ENCODE measurements around the gene CGREF1. TPM values are rescaled to one million over a fixed set of nuclear protein-coding genes. Genes with fewer than 3 reads are reported as not detected.

CGREF1 gene
- total and polyA plus RNA-seq, 3 donors from 2014 or later = 6.6 to 11.1 (median 7.4) TPM

- Histone ChIP-seq H3K4me1 (peaks cover 11% of the 10 kb centered on the region), H3K27me3 (no peaks in the 10 kb centered on the region), H3K36me3 (ENCODE audit: low read depth, missing control alignments) (no peaks in the 10 kb centered on the region), H3K9me3 (no peaks in the 10 kb centered on the region), H3K4me3 (no peak overlapping the region), H3K27ac (no peak overlapping the region)
- TF ChIP-seq CTCF (IDR thresholded peaks at IDR 0.05) (no peak), POLR2A (IDR thresholded peaks at IDR 0.05) (no peak)
- 72 to 83% methylated on average over 10 of the region's 10 CpGs for WGBS, 2 donors
- DNase-seq = no peak
- intact Hi-C loops (cut with DNase I; ENCODE audit: low total_unique reads) = no loop called here
These were observed 11.5 kb upstream of the CGREF1 start for GRCh38 chr2:27130396-27130795.

GRCh38 chr2:27128668-27129571 lies 10.0 kb upstream of the CGREF1 start:
- Histone ChIP-seq H3K4me1 (peaks cover 11% of the 10 kb centered on the region), H3K27ac (no peak overlapping the region), H3K4me3 (no peak overlapping the region), H3K9me3 (no peaks in the 10 kb centered on the region), H3K36me3 (ENCODE audit: low read depth, missing control alignments) (no peaks in the 10 kb centered on the region), H3K27me3 (no peaks in the 10 kb centered on the region)
- TF ChIP-seq POLR2A (IDR thresholded peaks at IDR 0.05) = no peak
- no peak for TF ChIP-seq CTCF (IDR thresholded peaks at IDR 0.05)
- 75 to 81% methylated on average over 11 of the region's 11 CpGs for WGBS, 2 donors
- no peak for DNase-seq
- intact Hi-C loops (cut with DNase I; ENCODE audit: low total_unique reads) = no loop called here

GRCh38 chr2:27127883-27128667 lies 9.1 kb upstream of the CGREF1 start:
- Histone ChIP-seq H3K27me3 (no peaks in the 10 kb centered on the region), H3K9me3 (no peaks in the 10 kb centered on the region), H3K36me3 (ENCODE audit: low read depth, missing control alignments) (no peaks in the 10 kb centered on the region), H3K4me3 (no peak overlapping the region), H3K4me1 (peaks cover 6% of the 10 kb centered on the region), H3K27ac (no peak overlapping the region)
- intact Hi-C loops (cut with DNase I; ENCODE audit: low total_unique reads) = no loop called here
- DNase-seq = no peak
- TF ChIP-seq CTCF (IDR thresholded peaks at IDR 0.05) (no peak), POLR2A (IDR thresholded peaks at IDR 0.05) (no peak)
- 85 to 94% methylated on average over 8 to 9 of the region's 9 CpGs for WGBS, 2 donors

GRCh38 chr2:27126252-27126710 lies 7.4 kb upstream of the CGREF1 start:
- Histone ChIP-seq H3K36me3 (ENCODE audit: low read depth, missing control alignments) (no peaks in the 10 kb centered on the region), H3K27ac (no peak overlapping the region), H3K4me1 (peaks cover 4% of the 10 kb centered on the region), H3K27me3 (no peaks in the 10 kb centered on the region), H3K9me3 (no peaks in the 10 kb centered on the region), H3K4me3 (no peak overlapping the region)
- no peak for DNase-seq
- intact Hi-C loops (cut with DNase I; ENCODE audit: low total_unique reads) = no loop called here
- TF ChIP-seq CTCF (IDR thresholded peaks at IDR 0.05) (no peak), POLR2A (IDR thresholded peaks at IDR 0.05) (no peak)
- 67 to 70% methylated on average over 5 of the region's 5 CpGs for WGBS, 2 donors
